IPS DF 19.7 (cell line): ENCODE measurements around the gene PIAS1.
"Not testable (repeated sequence)": the region's sequence is repeated elsewhere in the genome, so short reads cannot be mapped to it uniquely, and the experiment has no call there.

Experiments used
- DNase-seq: peaks from one replicate; pipeline ENCODE4 v3.0.0-alpha.2; 2013; ENCODE audit warnings: low read depth, low spot score

PIAS1 gene

DNA sequence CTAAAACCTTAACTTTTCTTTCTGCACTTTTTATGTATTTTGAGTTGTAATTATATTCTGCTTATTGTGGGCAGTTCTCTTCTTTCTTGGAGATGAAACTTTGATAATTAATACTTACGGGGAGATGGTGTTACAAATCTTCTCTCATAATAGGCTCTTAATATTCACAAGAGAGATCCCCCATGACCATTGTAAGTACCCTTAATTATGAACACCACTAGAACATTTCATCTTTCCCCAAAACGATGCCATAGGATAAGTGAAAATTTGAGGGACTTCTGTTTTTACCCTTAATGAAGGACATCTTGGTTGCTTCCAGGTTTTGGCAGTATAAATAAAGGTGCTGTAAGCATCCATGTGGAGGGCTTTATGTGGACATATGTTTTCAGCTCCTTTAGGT lies 60.7 kb downstream of the PIAS1 start:
- no peak for DNase-seq

GRCh38 chr15:68124700-68125099 lies 70.6 kb downstream of the PIAS1 start:
- no peak for DNase-seq

GRCh38 chr15:68126396-68126795 lies 72.3 kb downstream of the PIAS1 start:
- no peak for DNase-seq

DNA sequence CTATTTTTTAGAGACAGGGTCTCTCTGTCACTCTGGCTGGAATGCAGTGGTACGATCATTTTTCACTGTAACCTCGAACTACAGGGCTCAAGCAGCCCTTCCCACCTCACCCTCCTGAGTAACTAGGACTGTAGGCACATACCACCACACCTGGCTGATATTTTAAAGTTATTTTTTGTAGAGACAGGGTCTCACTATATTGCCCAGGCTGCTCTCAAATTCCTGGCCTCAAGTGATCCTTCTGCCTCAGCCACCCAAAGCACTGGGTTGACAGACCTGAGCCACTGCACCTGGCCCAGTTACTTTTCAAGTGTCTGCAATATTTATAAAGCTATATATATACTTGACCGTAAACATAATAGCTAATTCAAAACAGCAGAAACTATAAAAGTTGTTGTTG lies 75.0 kb downstream of the PIAS1 start:
- DNase-seq, result no peak

- no peak for DNase-seq
Measured at GRCh38 chr15:68130851-68131250, 76.7 kb downstream of the PIAS1 start.

- DNase-seq, result no peak
Measured at GRCh38 chr15:68137096-68137495, 83.0 kb downstream of the PIAS1 start.

GRCh38 chr15:68143129-68143528 lies 89.0 kb downstream of the PIAS1 start:
- no peak for DNase-seq

- no peak for DNase-seq
Measured at GRCh38 chr15:68143785-68144184, 89.7 kb downstream of the PIAS1 start.

- no peak for DNase-seq
Measured at GRCh38 chr15:68145706-68146105, 91.6 kb downstream of the PIAS1 start.

DNA sequence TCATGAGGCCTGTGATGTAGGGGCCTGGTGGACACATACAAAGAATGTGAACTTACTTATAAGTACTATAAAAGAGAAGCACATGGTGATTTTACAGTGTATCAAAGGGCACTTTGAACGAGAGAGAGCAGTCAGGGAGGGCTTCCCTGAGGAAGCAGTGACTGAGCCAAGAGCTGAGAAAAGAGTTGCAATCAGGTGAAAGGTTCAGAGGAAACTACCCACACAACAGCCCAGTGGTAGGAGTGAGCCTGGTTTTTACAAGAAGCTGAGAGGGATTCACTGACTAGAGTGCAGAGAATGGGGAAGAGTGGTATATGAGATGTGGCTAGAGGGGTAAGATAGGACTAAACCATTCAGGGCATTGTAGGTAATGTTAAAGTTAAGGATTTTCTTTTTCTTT lies 93.9 kb downstream of the PIAS1 start:
- no peak for DNase-seq

DNA sequence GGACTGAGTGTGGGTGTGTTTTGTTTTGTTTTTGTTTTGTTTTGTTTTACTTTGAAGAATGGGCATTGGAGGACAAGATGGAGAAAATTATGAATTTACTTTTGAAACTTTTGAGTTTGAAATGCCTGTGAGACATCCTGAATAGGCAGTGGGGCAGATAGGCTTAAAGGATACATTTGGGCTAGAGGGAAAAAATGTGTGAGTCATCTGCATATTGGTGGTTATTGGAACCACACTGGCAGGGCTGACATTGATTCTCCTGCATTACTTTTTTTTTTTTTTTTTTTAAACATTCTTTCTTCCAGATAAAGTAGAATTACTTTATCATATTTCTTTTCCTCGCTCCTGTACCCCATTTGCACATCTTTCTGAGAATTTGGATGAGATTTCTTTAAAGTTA lies 94.9 kb downstream of the PIAS1 start:
- DNase-seq, result no peak

- no peak for DNase-seq
Measured at GRCh38 chr15:68150187-68150586, 96.1 kb downstream of the PIAS1 start.

GRCh38 chr15:68151277-68151676 lies 97.2 kb downstream of the PIAS1 start:
- no peak for DNase-seq

DNA sequence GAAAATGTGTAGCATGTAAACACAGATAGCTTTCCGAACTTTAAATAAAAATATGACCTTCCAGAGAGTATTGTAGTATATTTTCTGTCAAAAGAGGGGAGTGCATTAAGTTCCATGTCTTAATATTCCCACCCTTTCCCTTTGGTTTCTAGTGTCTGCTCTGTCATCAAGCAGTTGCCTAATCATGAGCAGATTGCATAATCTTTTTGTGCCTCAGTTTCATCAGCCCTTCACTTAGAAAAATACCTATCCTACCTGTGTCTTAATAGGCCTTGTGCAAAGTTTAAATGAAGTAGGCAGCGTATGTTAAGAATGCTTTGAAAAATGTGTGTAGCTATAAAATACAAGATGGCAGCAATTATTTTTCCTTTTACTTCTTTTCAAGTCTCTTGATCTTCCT lies 98.2 kb downstream of the PIAS1 start:
- DNase-seq, result no peak

DNA sequence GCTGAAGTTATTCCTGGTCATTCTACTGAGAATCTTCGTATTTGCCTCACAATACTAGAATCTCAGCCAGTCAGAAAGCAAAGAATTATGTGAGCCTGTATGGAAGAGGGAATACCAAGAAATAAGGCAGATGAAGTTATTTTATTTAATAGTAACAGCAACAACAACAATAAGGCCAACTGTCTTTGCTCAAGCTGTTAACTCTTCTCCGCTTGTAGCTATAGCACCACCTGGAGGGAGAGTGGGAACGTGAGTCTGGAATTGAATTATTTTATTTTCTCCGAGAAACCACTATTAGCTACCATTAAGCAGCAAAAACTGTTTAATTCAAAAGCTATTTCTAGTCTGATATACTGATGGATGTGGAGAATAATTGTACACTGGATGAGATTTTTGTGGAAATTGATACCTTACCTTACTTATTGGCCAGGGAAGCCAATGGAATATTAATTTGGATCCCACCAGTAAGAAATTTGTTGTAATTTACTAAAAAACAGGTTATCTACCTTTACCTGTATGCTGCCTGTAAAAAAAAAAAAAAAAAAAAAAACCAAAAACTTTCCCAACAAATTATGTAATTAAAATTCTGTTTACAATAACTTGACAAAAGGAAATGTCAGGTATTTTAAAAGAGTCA lies 100.9 kb downstream of the PIAS1 start:
- peak; percentile 15 for DNase-seq

DNA sequence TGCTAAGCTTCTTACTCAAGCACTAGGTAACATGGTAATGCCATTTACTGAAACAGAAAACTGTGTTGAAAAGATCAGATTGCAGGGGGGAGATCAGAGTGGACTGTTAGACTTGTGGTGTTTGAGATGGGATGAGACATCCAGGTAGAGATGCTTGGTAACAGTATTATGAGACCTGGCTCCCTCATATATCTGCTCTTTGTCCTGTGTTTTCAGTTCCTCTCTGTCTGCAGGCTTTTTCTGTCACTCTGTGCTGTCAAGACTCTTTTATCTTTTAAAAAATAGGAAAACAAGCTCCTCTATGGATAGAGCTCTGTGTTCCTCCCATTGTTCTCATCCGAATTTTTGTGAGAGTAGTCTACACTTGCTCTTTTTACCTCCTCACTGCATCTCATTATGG lies 103.0 kb downstream of the PIAS1 start:
- no peak for DNase-seq

- DNase-seq, result no peak
Measured at GRCh38 chr15:68158046-68158628, 104.0 kb downstream of the PIAS1 start.

DNA sequence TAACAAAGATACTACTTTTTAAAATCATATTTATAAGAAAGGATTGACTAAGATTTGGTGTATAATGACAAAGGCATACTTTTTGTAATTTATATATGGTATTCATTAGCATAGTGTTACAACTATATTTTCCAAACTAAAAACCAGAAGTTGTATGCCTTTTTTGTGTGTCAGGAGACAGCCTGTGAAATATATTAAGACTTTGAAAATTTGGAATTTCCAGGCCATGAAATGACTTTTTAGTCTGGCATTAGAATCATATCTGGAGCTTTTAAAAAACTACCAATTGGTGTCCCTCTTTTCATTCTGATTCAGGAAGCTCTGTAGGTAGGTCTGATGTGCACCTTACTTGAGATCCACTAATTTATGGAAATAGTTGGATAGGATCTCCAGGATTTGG lies 109.1 kb downstream of the PIAS1 start:
- DNase-seq, result no peak

GRCh38 chr15:68166847-68167246 lies 112.7 kb downstream of the PIAS1 start:
- no peak for DNase-seq

GRCh38 chr15:68172037-68172436 lies 117.9 kb downstream of the PIAS1 start:
- DNase-seq, result not testable (repeated sequence)

- no peak for DNase-seq
Measured at GRCh38 chr15:68173119-68173518, 119.0 kb downstream of the PIAS1 start.

- DNase-seq, result no peak
Measured at GRCh38 chr15:68175526-68175925, 121.4 kb downstream of the PIAS1 start.

- DNase-seq, result no peak
Measured at GRCh38 chr15:68176601-68177000, 122.5 kb downstream of the PIAS1 start.

- DNase-seq, result no peak
Measured at GRCh38 chr15:68177742-68178141, 123.6 kb downstream of the PIAS1 start.
